B cell (primary cell): Measurements from ENCODE around the gene FRMD4B.

Experiments used
- EZH2 ChIP-seq: IDR thresholded peaks from 2 replicates; pipeline ENCODE4 v1.6.1; 2012; ENCODE audit warnings: borderline replicate concordance, low read depth, mild to moderate bottlenecking, moderate library complexity, low read length; ENCODE audit not compliant: insufficient read depth, poor library complexity, severe bottlenecking
- TF ChIP-seq, protein P1 (sequence below): fragments of 200-600 bp; IDR thresholded peaks from one replicate; pipeline ENCODE4 v1.8.0; 2022; ENCODE audit warnings: antibody characterized with exemption, mild to moderate bottlenecking

DNA sequence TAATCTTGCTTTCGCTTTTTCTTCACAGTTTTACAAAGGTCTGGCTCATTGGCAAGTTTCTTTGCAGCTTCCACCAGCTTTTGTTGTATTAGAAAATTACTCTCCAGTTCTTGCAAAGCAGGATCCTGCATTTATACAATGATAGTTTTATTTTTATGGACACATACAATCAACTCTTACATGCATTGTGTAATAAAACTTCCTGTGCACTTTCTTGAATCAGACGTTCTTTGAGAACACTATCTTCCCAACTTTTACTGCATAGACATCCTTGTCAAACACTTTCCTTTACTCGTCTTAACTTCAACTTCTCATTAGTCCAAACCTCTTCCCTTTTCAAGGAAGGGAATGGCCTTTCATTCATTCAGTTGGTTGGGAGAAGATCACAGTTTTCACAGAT lies 192.1 kb downstream of the FRMD4B start:
- TF ChIP-seq, protein P1, sequence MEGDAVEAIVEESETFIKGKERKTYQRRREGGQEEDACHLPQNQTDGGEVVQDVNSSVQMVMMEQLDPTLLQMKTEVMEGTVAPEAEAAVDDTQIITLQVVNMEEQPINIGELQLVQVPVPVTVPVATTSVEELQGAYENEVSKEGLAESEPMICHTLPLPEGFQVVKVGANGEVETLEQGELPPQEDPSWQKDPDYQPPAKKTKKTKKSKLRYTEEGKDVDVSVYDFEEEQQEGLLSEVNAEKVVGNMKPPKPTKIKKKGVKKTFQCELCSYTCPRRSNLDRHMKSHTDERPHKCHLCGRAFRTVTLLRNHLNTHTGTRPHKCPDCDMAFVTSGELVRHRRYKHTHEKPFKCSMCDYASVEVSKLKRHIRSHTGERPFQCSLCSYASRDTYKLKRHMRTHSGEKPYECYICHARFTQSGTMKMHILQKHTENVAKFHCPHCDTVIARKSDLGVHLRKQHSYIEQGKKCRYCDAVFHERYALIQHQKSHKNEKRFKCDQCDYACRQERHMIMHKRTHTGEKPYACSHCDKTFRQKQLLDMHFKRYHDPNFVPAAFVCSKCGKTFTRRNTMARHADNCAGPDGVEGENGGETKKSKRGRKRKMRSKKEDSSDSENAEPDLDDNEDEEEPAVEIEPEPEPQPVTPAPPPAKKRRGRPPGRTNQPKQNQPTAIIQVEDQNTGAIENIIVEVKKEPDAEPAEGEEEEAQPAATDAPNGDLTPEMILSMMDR, result no peak
- TF ChIP-seq EZH2, result no peak
